Measurements from ENCODE around the gene DNAJC5. TPM values are rescaled to one million over a fixed set of nuclear protein-coding genes. Genes with fewer than 3 reads are reported as not detected.

DNAJC5 gene
- polyA plus RNA-seq, 1 donor (not counting 4 experiments of a cell fraction or from before 2014, with no cell fraction given), result 43.7 TPM

DNA sequence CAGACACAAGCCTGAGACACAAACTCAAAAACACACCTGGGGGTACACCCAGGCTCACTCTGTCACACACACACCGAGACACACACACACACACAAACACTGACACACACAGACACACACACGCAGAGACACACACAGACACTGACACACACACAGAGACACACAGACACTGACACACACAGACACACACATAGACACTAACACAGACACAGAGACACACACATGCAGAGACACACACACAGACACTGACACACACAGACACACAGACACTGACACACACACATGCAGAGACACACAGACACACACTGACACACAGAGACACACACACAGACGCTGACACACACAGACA, 48.1 kb upstream of the DNAJC5 start:
- H4K20me1 ChIP-seq (ENCODE audit: control insufficient read depth, extremely low read depth, insufficient read depth, low read length), result no peaks in the 10 kb centered on the region
- FAIRE-seq, result no peak
- H3K79me2 ChIP-seq (ENCODE audit: control insufficient read depth, insufficient read depth, low read length), result no peaks in the 10 kb centered on the region
- H3K27ac ChIP-seq (ENCODE audit: control insufficient read depth, insufficient read depth, low read length), result no peak overlapping the region
- H3K9me3 ChIP-seq (ENCODE audit: control insufficient read depth, low read depth, low read length), result no peaks in the 10 kb centered on the region
- peaks cover 5% of the 10 kb centered on the region for H3K4me1 ChIP-seq (ENCODE audit: control insufficient read depth, extremely low read depth, insufficient read depth, low read length)
- H3K27me3 ChIP-seq (ENCODE audit: control insufficient read depth, extremely low read depth, insufficient read depth, low read length), result peaks cover 33% of the 10 kb centered on the region
- H2AFZ ChIP-seq (ENCODE audit: control insufficient read depth, low read length), result no peak overlapping the region
- dilution Hi-C loops (cut with MboI; ENCODE audit: extremely low pct_ligation_motif_present, low sequenced_read_pairs), result no loop called here
- H3K36me3 ChIP-seq (ENCODE audit: control insufficient read depth in 2 of 2, extremely low read depth in 1 of 2, insufficient read depth in 2 of 2, low read length in 2 of 2), result no peaks in the 10 kb centered on the region
- H3K9ac ChIP-seq (ENCODE audit: control insufficient read depth, extremely low read depth, insufficient read depth, low read length), result no peak overlapping the region
- no peak overlapping the region for H3K4me2 ChIP-seq (ENCODE audit: control insufficient read depth, extremely low read depth, insufficient read depth, low read depth, low read length)
- TF ChIP-seq, protein P1, sequence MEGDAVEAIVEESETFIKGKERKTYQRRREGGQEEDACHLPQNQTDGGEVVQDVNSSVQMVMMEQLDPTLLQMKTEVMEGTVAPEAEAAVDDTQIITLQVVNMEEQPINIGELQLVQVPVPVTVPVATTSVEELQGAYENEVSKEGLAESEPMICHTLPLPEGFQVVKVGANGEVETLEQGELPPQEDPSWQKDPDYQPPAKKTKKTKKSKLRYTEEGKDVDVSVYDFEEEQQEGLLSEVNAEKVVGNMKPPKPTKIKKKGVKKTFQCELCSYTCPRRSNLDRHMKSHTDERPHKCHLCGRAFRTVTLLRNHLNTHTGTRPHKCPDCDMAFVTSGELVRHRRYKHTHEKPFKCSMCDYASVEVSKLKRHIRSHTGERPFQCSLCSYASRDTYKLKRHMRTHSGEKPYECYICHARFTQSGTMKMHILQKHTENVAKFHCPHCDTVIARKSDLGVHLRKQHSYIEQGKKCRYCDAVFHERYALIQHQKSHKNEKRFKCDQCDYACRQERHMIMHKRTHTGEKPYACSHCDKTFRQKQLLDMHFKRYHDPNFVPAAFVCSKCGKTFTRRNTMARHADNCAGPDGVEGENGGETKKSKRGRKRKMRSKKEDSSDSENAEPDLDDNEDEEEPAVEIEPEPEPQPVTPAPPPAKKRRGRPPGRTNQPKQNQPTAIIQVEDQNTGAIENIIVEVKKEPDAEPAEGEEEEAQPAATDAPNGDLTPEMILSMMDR (optimal IDR thresholded peaks at IDR 0.05 in 1 of 3, IDR thresholded peaks at IDR 0.05 in 1 of 3, conservative IDR thresholded peaks at IDR 0.05 in 1 of 3; ENCODE audit: extremely low read depth in 1 of 3, insufficient read depth in 2 of 3, low read length in 3 of 3), result no peak
- TF ChIP-seq EZH2 (IDR thresholded peaks at IDR 0.05; ENCODE audit: low read length), result no peak
- H3K4me3 ChIP-seq (ENCODE audit: control insufficient read depth in 2 of 3, extremely low read depth in 1 of 3, insufficient read depth in 2 of 3, low read depth in 1 of 3, low read length in 3 of 3), result no peak overlapping the region
- DNase-seq (ENCODE audit: low read depth, low spot score), result no peak
- no peaks in the 10 kb centered on the region for H3K9me1 ChIP-seq (ENCODE audit: control insufficient read depth, extremely low read depth, insufficient read depth, low read length)

DNA sequence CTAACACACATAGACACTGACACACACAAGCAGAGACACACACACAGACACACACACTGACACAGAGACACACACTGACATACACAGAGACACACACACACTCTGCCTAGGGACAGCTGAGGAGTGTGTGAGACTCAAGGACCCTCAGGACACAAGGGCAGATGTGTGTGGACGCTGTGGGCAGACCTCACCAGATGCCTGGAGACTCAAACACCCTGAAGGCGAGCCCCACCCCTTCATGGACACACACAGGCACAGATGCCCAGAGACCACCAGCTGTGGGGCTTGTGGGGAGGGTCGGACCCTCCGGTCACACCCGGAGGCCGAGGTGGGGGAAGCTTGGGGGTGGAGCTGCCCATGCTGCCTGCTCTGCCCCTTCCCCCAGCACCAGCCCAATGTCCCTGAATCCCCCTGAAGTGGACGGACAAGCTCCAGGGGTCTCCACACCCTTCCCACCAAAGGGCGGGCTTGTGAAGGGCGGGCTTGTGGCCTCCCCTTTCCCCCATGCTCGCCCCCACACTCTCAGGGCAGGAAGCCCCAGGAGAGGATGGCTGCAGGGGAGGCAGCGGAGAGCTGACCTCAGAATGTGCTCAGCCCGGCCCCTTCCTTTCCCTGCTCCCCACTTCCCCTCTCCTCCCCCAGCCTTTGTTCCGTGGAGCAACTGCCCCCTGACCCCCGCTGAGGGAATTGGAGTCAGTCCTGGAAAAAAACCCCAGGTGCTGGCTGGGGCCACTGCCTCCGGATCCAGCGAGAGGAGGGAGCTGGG, 47.5 kb upstream of the DNAJC5 start:
- no peaks in the 10 kb centered on the region for H3K9me3 ChIP-seq (ENCODE audit: control insufficient read depth, low read depth, low read length)
- peaks cover 5% of the 10 kb centered on the region for H3K4me1 ChIP-seq (ENCODE audit: control insufficient read depth, extremely low read depth, insufficient read depth, low read length)
- no peak for TF ChIP-seq EZH2 (IDR thresholded peaks at IDR 0.05; ENCODE audit: low read length)
- TF ChIP-seq, protein P1 (optimal IDR thresholded peaks at IDR 0.05 in 1 of 3, IDR thresholded peaks at IDR 0.05 in 1 of 3, conservative IDR thresholded peaks at IDR 0.05 in 1 of 3; ENCODE audit: extremely low read depth in 1 of 3, insufficient read depth in 2 of 3, low read length in 3 of 3), result no peak
- H3K27me3 ChIP-seq (ENCODE audit: control insufficient read depth, extremely low read depth, insufficient read depth, low read length), result peaks cover 33% of the 10 kb centered on the region
- DNase-seq (ENCODE audit: low read depth, low spot score), result no peak
- H2AFZ ChIP-seq (ENCODE audit: control insufficient read depth, low read length), result no peak overlapping the region
- H3K79me2 ChIP-seq (ENCODE audit: control insufficient read depth, insufficient read depth, low read length), result no peaks in the 10 kb centered on the region
- no peaks in the 10 kb centered on the region for H3K36me3 ChIP-seq (ENCODE audit: control insufficient read depth in 2 of 2, extremely low read depth in 1 of 2, insufficient read depth in 2 of 2, low read length in 2 of 2)
- dilution Hi-C loops (cut with MboI; ENCODE audit: extremely low pct_ligation_motif_present, low sequenced_read_pairs), result no loop called here
- H3K4me3 ChIP-seq (ENCODE audit: control insufficient read depth in 2 of 3, extremely low read depth in 1 of 3, insufficient read depth in 2 of 3, low read depth in 1 of 3, low read length in 3 of 3), result no peak overlapping the region
- H3K9me1 ChIP-seq (ENCODE audit: control insufficient read depth, extremely low read depth, insufficient read depth, low read length), result no peaks in the 10 kb centered on the region
- no peaks in the 10 kb centered on the region for H4K20me1 ChIP-seq (ENCODE audit: control insufficient read depth, extremely low read depth, insufficient read depth, low read length)
- FAIRE-seq, result no peak
- no peak overlapping the region for H3K27ac ChIP-seq (ENCODE audit: control insufficient read depth, insufficient read depth, low read length)
- no peak overlapping the region for H3K9ac ChIP-seq (ENCODE audit: control insufficient read depth, extremely low read depth, insufficient read depth, low read length)
- H3K4me2 ChIP-seq (ENCODE audit: control insufficient read depth, extremely low read depth, insufficient read depth, low read depth, low read length), result no peak overlapping the region
